Muscle layer of duodenum (tissue), 2 donors: ENCODE data around the gene RPP25L.

Experiments
- H3K27ac ChIP-seq: one replicate; pipeline ENCODE4 v1.7.0; 2013; ENCODE audit warnings: mild to moderate bottlenecking, low read length
- H3K27me3 ChIP-seq: one replicate; pipeline ENCODE4 v1.7.0; 2013; ENCODE audit warnings: low read depth, mild to moderate bottlenecking, control low read depth, low read length
- H3K36me3 ChIP-seq, 2 donors: one replicate each; pipeline ENCODE4 v1.7.0; 2013; ENCODE audit warnings: low read length in 2 of 2, control low read depth in 1 of 2, mild to moderate bottlenecking in 1 of 2; ENCODE audit not compliant: insufficient read depth in 2 of 2, control insufficient read depth in 1 of 2
- H3K4me1 ChIP-seq, 2 donors: one replicate each; pipeline ENCODE4 v1.7.0; 2013; ENCODE audit warnings: low read length in 2 of 2, mild to moderate bottlenecking in 2 of 2, control low read depth in 1 of 2, moderate library complexity in 1 of 2; ENCODE audit not compliant: insufficient read depth in 2 of 2, control insufficient read depth in 1 of 2
- H3K4me3 ChIP-seq, 2 donors: one replicate each; pipeline ENCODE4 v1.7.0; 2013; ENCODE audit warnings: low read length in 2 of 2, low read depth in 1 of 2, mild to moderate bottlenecking in 1 of 2
- H3K9me3 ChIP-seq, 2 donors: one replicate each; pipeline ENCODE4 v1.7.0; 2013; ENCODE audit warnings: low read length in 2 of 2, control low read depth in 1 of 2, mild to moderate bottlenecking in 1 of 2; ENCODE audit not compliant: control insufficient read depth in 1 of 2
- donor health status: healthy.

Gene RPP25L

GRCh38 chr9:34578241-34579103 is 33.4 kb downstream of the RPP25L start:
- Histone ChIP-seq H3K4me3 (peak overlapping the region in 1 of 2 donors; percentile 39), H3K4me1 (peaks cover 0 to 13% of the 10 kb centered on the region in 2 donors), H3K9me3 (no peaks in the 10 kb centered on the region), H3K27ac (no peak overlapping the region), H3K27me3 (peaks cover 24% of the 10 kb centered on the region), H3K36me3 (no peaks in the 10 kb centered on the region)

- Histone ChIP-seq H3K9me3 (no peaks in the 10 kb centered on the region), H3K4me1 (peaks cover 0 to 13% of the 10 kb centered on the region in 2 donors), H3K27ac (no peak overlapping the region), H3K36me3 (no peaks in the 10 kb centered on the region), H3K27me3 (peaks cover 24% of the 10 kb centered on the region), H3K4me3 (peak overlapping the region in 1 of 2 donors; percentile 39)
These were observed 34.3 kb downstream of the RPP25L start for GRCh38 chr9:34577400-34578240.

- Histone ChIP-seq H3K9me3 (no peaks in the 10 kb centered on the region), H3K27me3 (peaks cover 24% of the 10 kb centered on the region), H3K36me3 (no peaks in the 10 kb centered on the region), H3K27ac (no peak overlapping the region), H3K4me3 (no peak overlapping the region), H3K4me1 (peaks cover 0 to 13% of the 10 kb centered on the region in 2 donors)
These were observed 35.1 kb downstream of the RPP25L start for GRCh38 chr9:34576597-34577399.

GRCh38 chr9:34575862-34576596 is 35.9 kb downstream of the RPP25L start:
- H3K4me3 ChIP-seq = no peak overlapping the region
- H3K9me3 ChIP-seq = no peaks in the 10 kb centered on the region
- no peak overlapping the region for H3K27ac ChIP-seq
- H3K27me3 ChIP-seq = peaks cover 24% of the 10 kb centered on the region
- no peaks in the 10 kb centered on the region for H3K36me3 ChIP-seq
- H3K4me1 ChIP-seq = peaks cover 0 to 13% of the 10 kb centered on the region in 2 donors

- peaks cover 0 to 13% of the 10 kb centered on the region in 2 donors for H3K4me1 ChIP-seq
These were observed 36.7 kb downstream of the RPP25L start for GRCh38 chr9:34575241-34575640.

GRCh38 chr9:34574571-34574970 is 37.3 kb downstream of the RPP25L start:
- Histone ChIP-seq H3K27me3 (peaks cover 17% of the 10 kb centered on the region), H3K4me1 (peaks cover 0 to 13% of the 10 kb centered on the region in 2 donors), H3K27ac (no peak overlapping the region)

More at GRCh38 chr9:34575241-34575640, 36.7 kb downstream of the RPP25L start:
- Histone ChIP-seq H3K36me3 (no peaks in the 10 kb centered on the region), H3K4me3 (no peak overlapping the region), H3K27me3 (peaks cover 17% of the 10 kb centered on the region), H3K9me3 (no peaks in the 10 kb centered on the region), H3K27ac (no peak overlapping the region)

GRCh38 chr9:34573599-34574325 is 38.1 kb downstream of the RPP25L start:
- Histone ChIP-seq H3K9me3 (no peaks in the 10 kb centered on the region), H3K4me3 (no peak overlapping the region), H3K4me1 (peaks cover 0 to 9% of the 10 kb centered on the region in 2 donors), H3K27me3 (peaks cover 14% of the 10 kb centered on the region), H3K36me3 (no peaks in the 10 kb centered on the region), H3K27ac (no peak overlapping the region)

More at GRCh38 chr9:34574571-34574970, 37.3 kb downstream of the RPP25L start:
- Histone ChIP-seq H3K4me3 (no peak overlapping the region), H3K9me3 (no peaks in the 10 kb centered on the region), H3K36me3 (no peaks in the 10 kb centered on the region)

- no peaks in the 10 kb centered on the region for H3K36me3 ChIP-seq
- no peak overlapping the region for H3K4me3 ChIP-seq
- no peak overlapping the region for H3K27ac ChIP-seq
- H3K9me3 ChIP-seq = no peaks in the 10 kb centered on the region
- no peaks in the 10 kb centered on the region for H3K4me1 ChIP-seq
- peaks cover 6% of the 10 kb centered on the region for H3K27me3 ChIP-seq
These were observed 39.3 kb downstream of the RPP25L start for GRCh38 chr9:34572628-34573027.

- H3K27me3 ChIP-seq = peaks cover under 1% of the 10 kb centered on the region
- no peak overlapping the region for H3K27ac ChIP-seq
- no peaks in the 10 kb centered on the region for H3K4me1 ChIP-seq
These were observed 39.8 kb downstream of the RPP25L start for GRCh38 chr9:34572092-34572491.

GRCh38 chr9:34571481-34571810 is 40.5 kb downstream of the RPP25L start:
- H3K4me1 ChIP-seq = no peaks in the 10 kb centered on the region
- no peaks in the 10 kb centered on the region for H3K9me3 ChIP-seq
- no peak overlapping the region for H3K4me3 ChIP-seq
- no peaks in the 10 kb centered on the region for H3K36me3 ChIP-seq
- H3K27ac ChIP-seq = no peak overlapping the region
- H3K27me3 ChIP-seq = no peaks in the 10 kb centered on the region

More at GRCh38 chr9:34572092-34572491, 39.8 kb downstream of the RPP25L start:
- no peak overlapping the region for H3K4me3 ChIP-seq
- H3K9me3 ChIP-seq = no peaks in the 10 kb centered on the region
- no peaks in the 10 kb centered on the region for H3K36me3 ChIP-seq
